ENCODE results near the gene HECTD3. TPM values are rescaled to one million over a fixed set of nuclear protein-coding genes. Genes with fewer than 3 reads are reported as not detected.

Gene HECTD3
- total and polyA plus RNA-seq, 8 donors = 23.5 to 49.0 (median 31.1) TPM

DNA sequence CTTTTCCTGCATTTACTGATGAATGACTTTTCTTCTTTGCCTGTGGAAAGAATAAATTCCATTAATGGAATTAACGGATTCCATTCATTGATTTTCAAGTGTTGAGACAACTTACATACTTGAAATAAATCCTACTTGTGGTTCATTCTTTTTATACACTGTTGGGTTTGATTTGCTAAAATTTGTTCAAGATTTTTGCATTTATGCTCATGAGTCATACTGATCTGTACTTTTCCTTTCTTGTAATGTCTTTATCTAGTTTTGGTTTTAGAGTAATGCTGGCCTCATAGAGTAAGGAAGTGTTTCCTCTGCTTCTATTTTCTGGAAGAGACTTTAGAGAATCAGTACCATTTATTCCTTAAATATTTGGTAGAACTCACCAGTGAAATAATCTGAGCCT lies 15.3 kb upstream of the HECTD3 start:
- H3K36me3 ChIP-seq = no peaks in the 10 kb centered on the region
- no peaks in the 10 kb centered on the region for H3K9me3 ChIP-seq
- WGBS, 2 donors = 85 to 93% methylated on average over 1 of the region's 1 CpG
- H3K4me1 ChIP-seq = no peaks in the 10 kb centered on the region
- intact Hi-C loops (cut with DNase I) = no loop called here
- ATAC-seq = no peak
- no peak for DNase-seq
- no peak for FAIRE-seq
- no peak overlapping the region for H3K27ac ChIP-seq
- no peak overlapping the region for H3K4me3 ChIP-seq
- no peaks in the 10 kb centered on the region for H3K27me3 ChIP-seq
- no peak for TF ChIP-seq CTCF (IDR thresholded peaks at IDR 0.05)

- DNase-seq (no peak), FAIRE-seq (no peak), ATAC-seq (no peak)
- no peaks in the 10 kb centered on the region for H3K4me1 ChIP-seq
- intact Hi-C loops (cut with DNase I) = no loop called here
- H3K27ac ChIP-seq = no peak overlapping the region
- TF ChIP-seq CTCF (IDR thresholded peaks at IDR 0.05) = no peak
- no peaks in the 10 kb centered on the region for H3K36me3 ChIP-seq
- no peak overlapping the region for H3K4me3 ChIP-seq
- no peaks in the 10 kb centered on the region for H3K9me3 ChIP-seq
- H3K27me3 ChIP-seq = no peaks in the 10 kb centered on the region
- 96 to 100% methylated on average over 1 of the region's 1 CpG for WGBS, 2 donors
Measured at GRCh38 chr1:45023663-45024062, 12.5 kb upstream of the HECTD3 start.

- H3K4me3 ChIP-seq = no peak overlapping the region
- 41% methylated on average over 16 of the region's 16 CpGs for WGBS, 2 donors
- H3K9me3 ChIP-seq = no peaks in the 10 kb centered on the region
- no peak overlapping the region for H3K27ac ChIP-seq
- peak; percentile 42 to 84 (median 81) for TF ChIP-seq CTCF (IDR thresholded peaks at IDR 0.05)
- intact Hi-C loops (cut with DNase I) = loop anchor here in 1 of 3 donors (5.0 kb wide), 2 partner anchors 209 to 474 kb away; partner anchors contain the start of gene TESK2
- FAIRE-seq (no peak), ATAC-seq (peak; percentile 87 to 97 (median 96)), DNase-seq (peak; percentile 60 to 90 (median 81))
- H3K4me1 ChIP-seq = no peaks in the 10 kb centered on the region
- no peaks in the 10 kb centered on the region for H3K27me3 ChIP-seq
- no peaks in the 10 kb centered on the region for H3K36me3 ChIP-seq
Measured at GRCh38 chr1:45018599-45019230, 7.6 kb upstream of the HECTD3 start.

- no peaks in the 10 kb centered on the region for H3K27me3 ChIP-seq
- ATAC-seq = no peak
- no peak for TF ChIP-seq CTCF (IDR thresholded peaks at IDR 0.05)
- DNase-seq = no peak
- no peak overlapping the region for H3K4me3 ChIP-seq
- no peaks in the 10 kb centered on the region for H3K36me3 ChIP-seq
- intact Hi-C loops (cut with DNase I) = loop anchor here in 1 of 3 donors (5.0 kb wide), 2 partner anchors 211 to 476 kb away; partner anchors contain the start of gene TESK2
- no peak overlapping the region for H3K27ac ChIP-seq
- WGBS, 2 donors = 71 to 82% methylated on average over 6 of the region's 6 CpGs
- FAIRE-seq = no peak
- H3K4me1 ChIP-seq = peaks cover 0 to 11% (median 1%) of the 10 kb centered on the region in 3 donors
- no peaks in the 10 kb centered on the region for H3K9me3 ChIP-seq
Measured at GRCh38 chr1:45016767-45017166, 5.6 kb upstream of the HECTD3 start.

DNA sequence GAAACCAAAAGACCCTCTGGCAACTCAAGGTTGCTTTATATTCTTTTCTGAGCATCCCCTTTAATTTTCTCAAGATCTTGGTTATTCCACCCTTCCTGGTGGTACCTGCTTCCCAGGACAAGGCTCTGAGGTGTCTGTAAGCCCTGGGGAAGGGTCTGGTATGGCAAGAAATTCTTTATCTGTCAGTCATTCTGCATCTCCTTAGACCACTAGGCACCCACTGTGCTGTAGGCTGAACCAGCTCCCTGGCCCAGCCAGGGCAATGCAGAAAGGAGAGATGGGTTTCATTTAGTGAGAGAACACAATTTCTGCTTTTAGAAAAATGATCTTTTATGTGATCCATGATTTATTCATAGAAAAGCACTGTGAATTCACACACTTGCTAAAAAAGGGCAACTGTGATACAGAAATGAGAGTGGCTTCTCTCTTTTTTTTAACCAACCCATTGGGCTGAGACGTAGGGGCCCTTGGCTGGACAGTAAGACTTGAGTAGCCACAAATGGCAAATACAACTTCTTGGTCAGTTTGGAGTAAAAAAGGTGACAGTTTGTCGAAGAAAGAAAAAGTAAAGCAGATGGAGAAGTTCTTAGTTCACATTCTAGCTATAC lies 5.1 kb upstream of the HECTD3 start:
- ATAC-seq (no peak), FAIRE-seq (no peak)
- no peaks in the 10 kb centered on the region for H3K27me3 ChIP-seq

More for the DNA sequence above, 5.1 kb upstream of the HECTD3 start:
- intact Hi-C loops (cut with DNase I) = loop anchor here in 1 of 3 donors (5.0 kb wide), 2 partner anchors 211 to 476 kb away; partner anchors contain the start of gene TESK2
- no peaks in the 10 kb centered on the region for H3K36me3 ChIP-seq
- no peak for DNase-seq
- no peak overlapping the region for H3K27ac ChIP-seq
- H3K9me3 ChIP-seq = no peaks in the 10 kb centered on the region
- TF ChIP-seq CTCF (IDR thresholded peaks at IDR 0.05) = no peak
- H3K4me3 ChIP-seq = no peak overlapping the region
- peaks cover 0 to 16% (median 6%) of the 10 kb centered on the region in 3 donors for H3K4me1 ChIP-seq
- WGBS, 2 donors = 77 to 78% methylated on average over 2 of the region's 2 CpGs
